ENCODE results near the gene PRR18. TPM values are rescaled to one million over a fixed set of nuclear protein-coding genes. Genes with fewer than 3 reads are reported as not detected.

Gene PRR18
- total RNA-seq, 1 donor from 2014 or later, result under 0.01 TPM

DNA sequence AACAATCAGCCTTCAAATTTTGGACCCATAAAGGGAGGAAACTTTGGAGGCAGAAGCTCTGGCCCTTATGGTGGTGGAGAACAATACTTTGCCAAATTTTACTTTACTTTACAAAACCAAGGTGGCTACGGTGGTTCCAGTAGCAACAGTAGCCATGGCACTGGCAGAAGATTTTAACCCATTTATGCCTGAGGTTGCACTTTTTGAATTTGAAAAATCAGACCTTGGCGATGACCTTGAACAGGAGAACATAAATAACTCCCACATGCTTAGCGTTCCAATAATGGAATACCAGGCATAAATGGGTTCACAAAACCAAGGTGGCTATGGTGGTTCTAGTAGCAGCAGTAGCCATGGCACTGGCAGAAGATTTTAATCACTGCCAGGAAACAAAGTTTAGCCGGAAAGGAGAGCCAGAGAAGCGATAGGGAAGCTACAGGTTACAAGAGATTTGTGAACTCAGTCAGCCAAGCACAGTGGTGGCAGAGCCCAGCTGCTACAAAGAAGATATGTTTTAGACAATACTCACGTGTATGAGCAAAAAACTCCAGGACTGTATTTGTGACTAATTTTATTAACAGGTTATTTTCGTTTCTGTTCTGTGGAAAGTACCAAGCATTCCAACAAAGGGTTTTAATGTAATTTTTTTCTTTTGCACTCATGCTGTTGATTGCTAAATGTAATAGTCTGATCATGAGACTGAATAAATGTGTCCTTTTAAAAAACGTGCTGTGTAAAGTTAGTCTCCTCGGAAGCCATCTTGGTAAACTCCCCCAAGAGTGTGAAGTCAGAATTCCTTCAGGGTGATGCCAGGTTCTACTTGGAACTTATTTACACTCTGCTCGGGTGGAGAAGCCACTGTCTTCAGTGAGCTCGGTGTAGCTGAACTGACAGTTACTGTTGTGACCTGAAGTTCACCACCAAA, 27.4 kb upstream of the PRR18 start:
- no peak for FAIRE-seq
- no peaks in the 10 kb centered on the region for H3K27me3 ChIP-seq (ENCODE audit: control insufficient read depth, insufficient read depth, low read length)
- TF ChIP-seq, protein P1, sequence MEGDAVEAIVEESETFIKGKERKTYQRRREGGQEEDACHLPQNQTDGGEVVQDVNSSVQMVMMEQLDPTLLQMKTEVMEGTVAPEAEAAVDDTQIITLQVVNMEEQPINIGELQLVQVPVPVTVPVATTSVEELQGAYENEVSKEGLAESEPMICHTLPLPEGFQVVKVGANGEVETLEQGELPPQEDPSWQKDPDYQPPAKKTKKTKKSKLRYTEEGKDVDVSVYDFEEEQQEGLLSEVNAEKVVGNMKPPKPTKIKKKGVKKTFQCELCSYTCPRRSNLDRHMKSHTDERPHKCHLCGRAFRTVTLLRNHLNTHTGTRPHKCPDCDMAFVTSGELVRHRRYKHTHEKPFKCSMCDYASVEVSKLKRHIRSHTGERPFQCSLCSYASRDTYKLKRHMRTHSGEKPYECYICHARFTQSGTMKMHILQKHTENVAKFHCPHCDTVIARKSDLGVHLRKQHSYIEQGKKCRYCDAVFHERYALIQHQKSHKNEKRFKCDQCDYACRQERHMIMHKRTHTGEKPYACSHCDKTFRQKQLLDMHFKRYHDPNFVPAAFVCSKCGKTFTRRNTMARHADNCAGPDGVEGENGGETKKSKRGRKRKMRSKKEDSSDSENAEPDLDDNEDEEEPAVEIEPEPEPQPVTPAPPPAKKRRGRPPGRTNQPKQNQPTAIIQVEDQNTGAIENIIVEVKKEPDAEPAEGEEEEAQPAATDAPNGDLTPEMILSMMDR (IDR thresholded peaks at IDR 0.05; ENCODE audit: insufficient read depth, low read length, severe bottlenecking), result no peak

GRCh38 chr6:166334878-166335277, 26.7 kb upstream of the PRR18 start:
- H3K4me3 ChIP-seq (ENCODE audit: low read depth, low read length), result no peak overlapping the region
- TF ChIP-seq, protein P1 (IDR thresholded peaks at IDR 0.05; ENCODE audit: insufficient read depth, low read length, severe bottlenecking), result no peak
- H3K36me3 ChIP-seq (ENCODE audit: control insufficient read depth, insufficient read depth, low read length), result peaks cover 5% of the 10 kb centered on the region
- FAIRE-seq (peak; percentile 23), DNase-seq (ENCODE audit: low read depth) (no peak)
- H3K27me3 ChIP-seq (ENCODE audit: control insufficient read depth, insufficient read depth, low read length), result no peaks in the 10 kb centered on the region

More for the DNA sequence above, 27.4 kb upstream of the PRR18 start:
- no peak overlapping the region for H3K4me3 ChIP-seq (ENCODE audit: low read depth, low read length)
- no peak for DNase-seq (ENCODE audit: low read depth)
- peaks cover 3% of the 10 kb centered on the region for H3K36me3 ChIP-seq (ENCODE audit: control insufficient read depth, insufficient read depth, low read length)

GRCh38 chr6:166333172-166333995, 25.2 kb upstream of the PRR18 start:
- Histone ChIP-seq H3K36me3 (ENCODE audit: control insufficient read depth, insufficient read depth, low read length) (peaks cover 10% of the 10 kb centered on the region), H3K4me3 (ENCODE audit: low read depth, low read length) (no peak overlapping the region), H3K27me3 (ENCODE audit: control insufficient read depth, insufficient read depth, low read length) (no peaks in the 10 kb centered on the region)
- DNase-seq (ENCODE audit: low read depth) (no peak), FAIRE-seq (no peak)
- TF ChIP-seq, protein P1 (IDR thresholded peaks at IDR 0.05; ENCODE audit: insufficient read depth, low read length, severe bottlenecking), result no peak

- Histone ChIP-seq H3K27me3 (ENCODE audit: control insufficient read depth, insufficient read depth, low read length) (no peaks in the 10 kb centered on the region), H3K36me3 (ENCODE audit: control insufficient read depth, insufficient read depth, low read length) (peaks cover 11% of the 10 kb centered on the region), H3K4me3 (ENCODE audit: low read depth, low read length) (no peak overlapping the region)
- TF ChIP-seq, protein P1 (IDR thresholded peaks at IDR 0.05; ENCODE audit: insufficient read depth, low read length, severe bottlenecking), result no peak
- FAIRE-seq (no peak), DNase-seq (ENCODE audit: low read depth) (no peak)
Observed at GRCh38 chr6:166331503-166332415, 23.6 kb upstream of the PRR18 start.

- no peak overlapping the region for H3K4me3 ChIP-seq (ENCODE audit: low read depth, low read length)
- peaks cover 10% of the 10 kb centered on the region for H3K36me3 ChIP-seq (ENCODE audit: control insufficient read depth, insufficient read depth, low read length)
- no peaks in the 10 kb centered on the region for H3K27me3 ChIP-seq (ENCODE audit: control insufficient read depth, insufficient read depth, low read length)
- TF ChIP-seq, protein P1 (IDR thresholded peaks at IDR 0.05; ENCODE audit: insufficient read depth, low read length, severe bottlenecking), result peak; percentile 12
- DNase-seq (ENCODE audit: low read depth), result no peak
- no peak for FAIRE-seq
Observed at GRCh38 chr6:166330612-166331011, 22.4 kb upstream of the PRR18 start.
